ENCODE data around the gene HYAL4. TPM values are rescaled to one million over a fixed set of nuclear protein-coding genes. Genes with fewer than 3 reads are reported as not detected.
"Not testable (repeated sequence)": the region's sequence is repeated elsewhere in the genome, so short reads cannot be mapped to it uniquely, and the experiment has no call there.

The HYAL4 gene
- total and polyA plus RNA-seq, 2 of the 13 experiments (the other 11 are each of a cell fraction or from before 2014, with no cell fraction given): not detected

DNA sequence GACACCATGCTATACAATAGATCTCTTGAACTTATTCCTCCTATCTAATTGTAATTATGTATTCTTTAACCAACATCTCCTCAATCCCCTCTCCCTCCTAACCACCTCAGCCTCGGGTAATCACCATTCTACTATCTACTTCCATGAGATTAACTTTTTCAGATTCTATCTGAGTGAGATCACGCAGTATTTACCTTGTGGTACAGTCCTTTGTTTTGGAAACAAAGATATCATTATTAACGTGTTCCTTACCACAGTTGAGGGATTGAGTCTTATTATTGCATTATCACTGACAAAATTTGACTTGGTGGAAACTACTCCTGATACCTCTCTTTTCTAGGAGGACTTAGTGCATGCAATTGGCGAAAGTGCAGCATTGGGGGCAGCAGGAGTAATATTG is 26.0 kb upstream of the HYAL4 start (continued):
- TF ChIP-seq GATAD1 (CRISPR knock-in tag; IDR thresholded peaks at IDR 0.05) (no peak), HNRNPK (IDR thresholded peaks at IDR 0.05; ENCODE audit: low read depth, low read length, poor library complexity, severe bottlenecking) (no peak), SCMH1 (CRISPR knock-in tag; IDR thresholded peaks at IDR 0.05; ENCODE audit: borderline replicate concordance) (no peak)

GRCh38 chr7:123819795-123820194 is 25.2 kb upstream of the HYAL4 start:
- H3K27ac ChIP-seq (ENCODE audit: extremely low read length, insufficient read depth, low read length); H4K20me1 ChIP-seq (ENCODE audit: insufficient read depth, low read length); H3K9me3 ChIP-seq (ENCODE audit: low read length); H3K9ac ChIP-seq (ENCODE audit: insufficient read depth, low read depth, low read length); H2AFZ ChIP-seq (ENCODE audit: low read length); CTCF ChIA-PET (ENCODE audit: low intra/inter-chr PET ratio, low total read pairs); BruUV-seq (replicated peaks); H3K79me2 ChIP-seq (ENCODE audit: insufficient read depth, low read length); H3K27me3 ChIP-seq (ENCODE audit: control insufficient read depth in 1 of 2, insufficient read depth in 2 of 2, low read length in 2 of 2); H3K36me3 ChIP-seq (replicated peaks in 1 of 2; ENCODE audit: control insufficient read depth in 1 of 2, insufficient read depth in 2 of 2, low read length in 2 of 2); H3K4me2 ChIP-seq (ENCODE audit: low read depth, low read length); H3K4me1 ChIP-seq (ENCODE audit: insufficient read depth, low read length); POLR2A ChIA-PET; FAIRE-seq; intact Hi-C loops (cut with micrococcal nuclease; ENCODE audit: unreplicated experiment); in situ Hi-C loops (cut with HindIII; ENCODE audit: extremely low pct_ligation_motif_present, low pct_unique_long_range_greater_than_20kb); ATAC-seq; DNase-seq (ENCODE audit: low spot score); H3K4me3 ChIP-seq (replicated peaks in 1 of 3; ENCODE audit: insufficient read depth in 1 of 3, low read depth in 2 of 3, low read length in 3 of 3): not testable (repeated sequence)
- 36% methylated on average over 4 of the region's 4 CpGs for WGBS (ENCODE audit: low lambda C conversion rate)

- in situ Hi-C loops (cut with HindIII; ENCODE audit: extremely low pct_ligation_motif_present, low pct_unique_long_range_greater_than_20kb): no loop called here
- ChIA-PET CTCF (ENCODE audit: low intra/inter-chr PET ratio, low total read pairs) (no interaction called here), POLR2A (no interaction called here)
- Histone ChIP-seq H3K9ac (ENCODE audit: insufficient read depth, low read depth, low read length) (no peak overlapping the region), H3K4me2 (ENCODE audit: low read depth, low read length) (no peak overlapping the region), H3K36me3 (replicated peaks in 1 of 2; ENCODE audit: control insufficient read depth in 1 of 2, insufficient read depth in 2 of 2, low read length in 2 of 2) (no peaks in the 10 kb centered on the region), H4K20me1 (ENCODE audit: insufficient read depth, low read length) (no peaks in the 10 kb centered on the region), H3K79me2 (ENCODE audit: insufficient read depth, low read length) (no peaks in the 10 kb centered on the region), H3K9me3 (ENCODE audit: low read length) (no peaks in the 10 kb centered on the region), H3K4me3 (replicated peaks in 1 of 3; ENCODE audit: insufficient read depth in 1 of 3, low read depth in 2 of 3, low read length in 3 of 3) (no peak overlapping the region), H3K4me1 (ENCODE audit: insufficient read depth, low read length) (peaks cover 6% of the 10 kb centered on the region; the same call in 1 of the 2 replicates), H3K27me3 (ENCODE audit: control insufficient read depth in 1 of 2, insufficient read depth in 2 of 2, low read length in 2 of 2) (no peaks in the 10 kb centered on the region), H2AFZ (ENCODE audit: low read length) (no peak overlapping the region), H3K27ac (ENCODE audit: extremely low read length, insufficient read depth, low read length) (no peak overlapping the region)
- no peak for FAIRE-seq
- no peak for DNase-seq (ENCODE audit: low spot score)
- WGBS (ENCODE audit: low lambda C conversion rate): 34% methylated on average over 2 of the region's 2 CpGs
- no peak for ATAC-seq
- intact Hi-C loops (cut with micrococcal nuclease; ENCODE audit: unreplicated experiment): no loop called here
- no TSS peak for BruUV-seq (replicated peaks)
- TF ChIP-seq ZNF83 (CRISPR knock-in tag; IDR thresholded peaks at IDR 0.05; ENCODE audit: borderline replicate concordance) (no peak), NONO (IDR thresholded peaks at IDR 0.05) (no peak), NONO (CRISPR knock-in tag; conservative IDR thresholded peaks at IDR 0.05) (no peak), ZNF274 (CRISPR knock-in tag; IDR thresholded peaks at IDR 0.05) (no peak), ZNF143 (CRISPR knock-in tag; IDR thresholded peaks at IDR 0.05) (no peak), THRA (CRISPR knock-in tag; IDR thresholded peaks at IDR 0.05; ENCODE audit: borderline replicate concordance) (no peak), GTF2F1 (IDR thresholded peaks at IDR 0.05; ENCODE audit: low read length) (no peak), SRSF4 (IDR thresholded peaks at IDR 0.05; ENCODE audit: low read depth, low read length, poor library complexity, severe bottlenecking) (no peak), ZNF121 (CRISPR knock-in tag; IDR thresholded peaks at IDR 0.05) (no peak)
- TF ChIP-seq, protein P1, sequence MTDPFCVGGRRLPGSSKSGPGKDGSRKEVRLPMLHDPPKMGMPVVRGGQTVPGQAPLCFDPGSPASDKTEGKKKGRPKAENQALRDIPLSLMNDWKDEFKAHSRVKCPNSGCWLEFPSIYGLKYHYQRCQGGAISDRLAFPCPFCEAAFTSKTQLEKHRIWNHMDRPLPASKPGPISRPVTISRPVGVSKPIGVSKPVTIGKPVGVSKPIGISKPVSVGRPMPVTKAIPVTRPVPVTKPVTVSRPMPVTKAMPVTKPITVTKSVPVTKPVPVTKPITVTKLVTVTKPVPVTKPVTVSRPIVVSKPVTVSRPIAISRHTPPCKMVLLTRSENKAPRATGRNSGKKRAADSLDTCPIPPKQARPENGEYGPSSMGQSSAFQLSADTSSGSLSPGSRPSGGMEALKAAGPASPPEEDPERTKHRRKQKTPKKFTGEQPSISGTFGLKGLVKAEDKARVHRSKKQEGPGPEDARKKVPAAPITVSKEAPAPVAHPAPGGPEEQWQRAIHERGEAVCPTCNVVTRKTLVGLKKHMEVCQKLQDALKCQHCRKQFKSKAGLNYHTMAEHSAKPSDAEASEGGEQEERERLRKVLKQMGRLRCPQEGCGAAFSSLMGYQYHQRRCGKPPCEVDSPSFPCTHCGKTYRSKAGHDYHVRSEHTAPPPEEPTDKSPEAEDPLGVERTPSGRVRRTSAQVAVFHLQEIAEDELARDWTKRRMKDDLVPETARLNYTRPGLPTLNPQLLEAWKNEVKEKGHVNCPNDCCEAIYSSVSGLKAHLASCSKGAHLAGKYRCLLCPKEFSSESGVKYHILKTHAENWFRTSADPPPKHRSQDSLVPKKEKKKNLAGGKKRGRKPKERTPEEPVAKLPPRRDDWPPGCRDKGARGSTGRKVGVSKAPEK (CRISPR knock-in tag; IDR thresholded peaks at IDR 0.05; ENCODE audit: borderline replicate concordance): no peak
Measured at GRCh38 chr7:123820864-123821263, 24.1 kb upstream of the HYAL4 start.
